Left ventricle myocardium inferior (tissue), 1 donor: Measurements from ENCODE around the gene KRT82. TPM values are rescaled to one million over a fixed set of nuclear protein-coding genes. Genes with fewer than 3 reads are reported as not detected.

Source experiments
- DNase-seq: peaks from one replicate; pipeline ENCODE4 v3.0.0-alpha.2; 2020
- H3K27ac ChIP-seq: fragments of 200-600 bp; replicated peaks from 2 replicates; pipeline ENCODE4 v1.8.0; 2021
- H3K27me3 ChIP-seq: fragments of 200-600 bp; 2 replicates; pipeline ENCODE4 v1.8.0; 2021; ENCODE audit warnings: low read depth
- H3K36me3 ChIP-seq: fragments of 200-600 bp; 2 replicates; pipeline ENCODE4 v1.8.0; 2021
- H3K4me1 ChIP-seq: fragments of 200-600 bp; 2 replicates; pipeline ENCODE4 v1.8.0; 2021
- H3K4me3 ChIP-seq: fragments of 200-600 bp; 2 replicates; pipeline ENCODE4 v1.8.0; 2021; ENCODE audit warnings: mild to moderate bottlenecking, moderate library complexity
- H3K9me3 ChIP-seq: fragments of 200-600 bp; replicated peaks from 2 replicates; pipeline ENCODE4 v1.8.0; 2021
- CTCF ChIP-seq: fragments of 200-600 bp; IDR thresholded peaks from 2 replicates; pipeline ENCODE4 v1.8.0; 2021; ENCODE audit warnings: antibody characterized with exemption, mild to moderate bottlenecking, borderline replicate concordance
- intact Hi-C: fragments of 100-400 bp; cut with micrococcal nuclease; formaldehyde crosslinking; loops from one replicate; pipeline ENCODE4 v1.11.0; 2022
- total RNA-seq: library from RNA; stranded (reverse); fragmentation: NEBNext Ultra II Directional; extraction: Animal tissue kit (Norgen Biotek cat#: 25700); gene quantifications from one replicate; pipeline ENCODE4 v1.2.1, GENCODE V29; 2021
- donor health status: DM: no; HTN: yes; CAD: no; lungs with severe emphysema.

The KRT82 gene
- total RNA-seq, 1 donor from 2014 or later: not detected

GRCh38 chr12:52403561-52403960 lies 2.6 kb downstream of the KRT82 start:
- no peak for DNase-seq
- no peaks in the 10 kb centered on the region for H3K4me1 ChIP-seq
- no peak for TF ChIP-seq CTCF
- H3K4me3 ChIP-seq: no peak overlapping the region
- intact Hi-C loops: no loop called here
- no peaks in the 10 kb centered on the region for H3K36me3 ChIP-seq
- no peak overlapping the region for H3K27ac ChIP-seq
- peaks cover 69% of the 10 kb centered on the region for H3K27me3 ChIP-seq
- no peaks in the 10 kb centered on the region for H3K9me3 ChIP-seq

- no peak for DNase-seq
These were observed 3.1 kb downstream of the KRT82 start for GRCh38 chr12:52402873-52403540.

GRCh38 chr12:52402377-52402776 lies 3.8 kb downstream of the KRT82 start:
- TF ChIP-seq CTCF: no peak
- DNase-seq: no peak
- Histone ChIP-seq H3K27me3 (peaks cover 69% of the 10 kb centered on the region), H3K27ac (no peak overlapping the region), H3K9me3 (no peaks in the 10 kb centered on the region), H3K36me3 (no peaks in the 10 kb centered on the region), H3K4me1 (no peaks in the 10 kb centered on the region), H3K4me3 (no peak overlapping the region)
- intact Hi-C loops: no loop called here

More at GRCh38 chr12:52402873-52403540, 3.1 kb downstream of the KRT82 start:
- intact Hi-C loops: no loop called here
- Histone ChIP-seq H3K27me3 (peaks cover 69% of the 10 kb centered on the region), H3K9me3 (no peaks in the 10 kb centered on the region), H3K4me1 (no peaks in the 10 kb centered on the region), H3K4me3 (no peak overlapping the region), H3K36me3 (no peaks in the 10 kb centered on the region), H3K27ac (no peak overlapping the region)
- TF ChIP-seq CTCF: no peak

- Histone ChIP-seq H3K27ac (no peak overlapping the region), H3K9me3 (no peaks in the 10 kb centered on the region), H3K4me3 (no peak overlapping the region), H3K36me3 (no peaks in the 10 kb centered on the region), H3K27me3 (peaks cover 71% of the 10 kb centered on the region), H3K4me1 (no peaks in the 10 kb centered on the region)
- DNase-seq: no peak
- intact Hi-C loops: no loop called here
- TF ChIP-seq CTCF: no peak
These were observed 4.2 kb downstream of the KRT82 start for GRCh38 chr12:52401926-52402325.

- no peak for DNase-seq
- Histone ChIP-seq H3K4me3 (no peak overlapping the region), H3K9me3 (no peaks in the 10 kb centered on the region), H3K4me1 (no peaks in the 10 kb centered on the region), H3K27ac (no peak overlapping the region), H3K27me3 (peaks cover 69% of the 10 kb centered on the region), H3K36me3 (no peaks in the 10 kb centered on the region)
- intact Hi-C loops: no loop called here
- no peak for TF ChIP-seq CTCF
These were observed 4.6 kb downstream of the KRT82 start for GRCh38 chr12:52401526-52401925.
